GM19240 (cell line): ENCODE results near the gene TAPBP.

Source experiments
- DNase-seq: peaks from one replicate; pipeline ENCODE4 v3.0.0; 2011; ENCODE audit warnings: low spot score; ENCODE audit not compliant: insufficient read length

The TAPBP gene

GRCh38 chr6:33320315-33321181, 6.7 kb upstream of the TAPBP start:
- no peak for DNase-seq

GRCh38 chr6:33319939-33320314, 6.0 kb upstream of the TAPBP start:
- no peak for DNase-seq

GRCh38 chr6:33318426-33319073, 4.7 kb upstream of the TAPBP start:
- DNase-seq = no peak

GRCh38 chr6:33317669-33318425, 4.0 kb upstream of the TAPBP start, which contains the start of gene ZBTB22:
Gene ZBTB22 (minus strand): TSS chr6:33317744. CDS start chr6:33316916, 828 bp downstream.
- no peak for DNase-seq

GRCh38 chr6:33317419-33317668, 3.5 kb upstream of the TAPBP start:
- no peak for DNase-seq

GRCh38 chr6:33316603-33317418, 2.9 kb upstream of the TAPBP start:
- no peak for DNase-seq

- no peak for DNase-seq
Measured at GRCh38 chr6:33315793-33316602, 2.1 kb upstream of the TAPBP start.

GRCh38 chr6:33314943-33315792, 1.3 kb upstream of the TAPBP start:
- no peak for DNase-seq

- no peak for DNase-seq
Measured at GRCh38 chr6:33314515-33314942, 651 bp upstream of the TAPBP start.

GRCh38 chr6:33313105-33313708, 671 bp downstream of the TAPBP start:
- no peak for DNase-seq

GRCh38 chr6:33312361-33313104, 1.3 kb downstream of the TAPBP start:
- DNase-seq = no peak

GRCh38 chr6:33306356-33306755, 7.5 kb downstream of the TAPBP start:
- DNase-seq = no peak

GRCh38 chr6:33305052-33305451, 8.8 kb downstream of the TAPBP start:
- DNase-seq = no peak

GRCh38 chr6:33304216-33304615, 9.7 kb downstream of the TAPBP start:
- DNase-seq = no peak

GRCh38 chr6:33301877-33302276, 12.0 kb downstream of the TAPBP start:
- no peak for DNase-seq

GRCh38 chr6:33299237-33299944, 14.5 kb downstream of the TAPBP start:
- DNase-seq = no peak

- no peak for DNase-seq
Measured at GRCh38 chr6:33298773-33299236, 15.1 kb downstream of the TAPBP start, which contains the start of gene RGL2. Gene RGL2 (minus strand): TSS chr6:33298942. CDS start chr6:33298610, 332 bp downstream.
